Amygdala (tissue), 56 donors: ENCODE data around the gene RARRES2.
"Not testable (repeated sequence)": the region's sequence is repeated elsewhere in the genome, so short reads cannot be mapped to it uniquely, and the experiment has no call there.

Source experiments
- DNase-seq, 56 donors: peaks; one replicate each; lab custom pipeline; 2025; lab: John Stamatoyannopoulos, UW

Gene RARRES2

GRCh38 chr7:150341263-150342120 is at the start of gene RARRES2:
Gene RARRES2, minus strand, starts transcription at chr7:150341629. Its CDS starts 1,020 bp downstream, at chr7:150340609.
- peak in 12 of 56 donors; percentile 12 to 47 (median 34) for DNase-seq

GRCh38 chr7:150390205-150390604 is 48.8 kb upstream of the RARRES2 start:
- no peak for DNase-seq

- no peak for DNase-seq
Observed at GRCh38 chr7:150389532-150389816, 48.0 kb upstream of the RARRES2 start.

GRCh38 chr7:150388709-150389531 is 47.5 kb upstream of the RARRES2 start:
- peak in 53 of 56 donors; percentile 28 to 88 (median 70) for DNase-seq

GRCh38 chr7:150388306-150388705 is 46.9 kb upstream of the RARRES2 start:
- no peak for DNase-seq

GRCh38 chr7:150385884-150386283 is 44.5 kb upstream of the RARRES2 start:
- not testable (repeated sequence) for DNase-seq

GRCh38 chr7:150385302-150385723 is 43.9 kb upstream of the RARRES2 start:
- peak in 1 of 56 donors; percentile 32 for DNase-seq

- peak in 2 of 56 donors; percentile 45 to 72 for DNase-seq
Observed at GRCh38 chr7:150384406-150385301, 43.2 kb upstream of the RARRES2 start.

GRCh38 chr7:150383710-150384397 is 42.4 kb upstream of the RARRES2 start:
- peak in 55 of 56 donors; percentile 59 to 99 (median 94) for DNase-seq

GRCh38 chr7:150382844-150383225 is 41.4 kb upstream of the RARRES2 start:
- DNase-seq = no peak

- DNase-seq = peak in 27 of 56 donors; percentile 17 to 74 (median 40)
Observed at GRCh38 chr7:150382123-150382843, 40.9 kb upstream of the RARRES2 start.

- DNase-seq = no peak
Observed at GRCh38 chr7:150381785-150382122, 40.3 kb upstream of the RARRES2 start.

- DNase-seq = no peak
Observed at GRCh38 chr7:150381096-150381495, 39.7 kb upstream of the RARRES2 start.

- no peak for DNase-seq
Observed at GRCh38 chr7:150380463-150380862, 39.0 kb upstream of the RARRES2 start.

GRCh38 chr7:150379441-150380379 is 38.3 kb upstream of the RARRES2 start:
- DNase-seq = peak in 6 of 56 donors; percentile 26 to 70 (median 52)

GRCh38 chr7:150378853-150379440 is 37.5 kb upstream of the RARRES2 start, which contains the start of gene ZNF775:
Gene ZNF775, plus strand, starts transcription at chr7:150379330. Its CDS starts 9,141 bp downstream, at chr7:150388471.
- DNase-seq = peak; percentile 59 to 97 (median 91)

- peak in 19 of 56 donors; percentile 20 to 44 (median 32) for DNase-seq
Observed at GRCh38 chr7:150378115-150378852, 36.9 kb upstream of the RARRES2 start.
